ENCODE measurements around the gene TMEM220. TPM values are rescaled to one million over a fixed set of nuclear protein-coding genes. Genes with fewer than 3 reads are reported as not detected.

TMEM220 gene
- total and polyA plus RNA-seq, 9 of the 15 experiments (the other 6 are each of a cell fraction or from before 2014, with no cell fraction given): not detected

DNA sequence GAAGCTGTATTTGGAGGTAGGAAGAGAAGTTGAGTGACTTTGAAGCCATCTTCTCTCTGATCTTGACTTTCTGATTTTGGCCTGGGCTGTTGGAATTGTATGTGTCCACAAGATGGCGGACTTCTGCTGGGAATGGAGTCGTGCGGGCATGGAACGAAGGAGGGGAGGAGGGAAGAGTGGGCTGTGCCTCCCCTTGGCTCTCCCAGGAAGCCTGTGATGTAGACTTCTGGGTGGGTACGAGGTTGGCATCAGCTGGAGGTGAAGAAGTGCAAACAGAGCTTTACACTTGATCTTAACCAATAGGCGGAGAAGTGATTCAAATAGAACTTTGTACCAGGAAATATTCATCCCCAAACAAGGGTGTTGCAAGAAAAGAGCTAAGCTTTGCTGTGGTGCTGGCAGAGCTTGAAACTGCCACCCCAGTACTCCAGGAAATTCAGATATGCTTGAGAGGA is 7.4 kb upstream of the TMEM220 start (continued):
- TF ChIP-seq, protein P1, sequence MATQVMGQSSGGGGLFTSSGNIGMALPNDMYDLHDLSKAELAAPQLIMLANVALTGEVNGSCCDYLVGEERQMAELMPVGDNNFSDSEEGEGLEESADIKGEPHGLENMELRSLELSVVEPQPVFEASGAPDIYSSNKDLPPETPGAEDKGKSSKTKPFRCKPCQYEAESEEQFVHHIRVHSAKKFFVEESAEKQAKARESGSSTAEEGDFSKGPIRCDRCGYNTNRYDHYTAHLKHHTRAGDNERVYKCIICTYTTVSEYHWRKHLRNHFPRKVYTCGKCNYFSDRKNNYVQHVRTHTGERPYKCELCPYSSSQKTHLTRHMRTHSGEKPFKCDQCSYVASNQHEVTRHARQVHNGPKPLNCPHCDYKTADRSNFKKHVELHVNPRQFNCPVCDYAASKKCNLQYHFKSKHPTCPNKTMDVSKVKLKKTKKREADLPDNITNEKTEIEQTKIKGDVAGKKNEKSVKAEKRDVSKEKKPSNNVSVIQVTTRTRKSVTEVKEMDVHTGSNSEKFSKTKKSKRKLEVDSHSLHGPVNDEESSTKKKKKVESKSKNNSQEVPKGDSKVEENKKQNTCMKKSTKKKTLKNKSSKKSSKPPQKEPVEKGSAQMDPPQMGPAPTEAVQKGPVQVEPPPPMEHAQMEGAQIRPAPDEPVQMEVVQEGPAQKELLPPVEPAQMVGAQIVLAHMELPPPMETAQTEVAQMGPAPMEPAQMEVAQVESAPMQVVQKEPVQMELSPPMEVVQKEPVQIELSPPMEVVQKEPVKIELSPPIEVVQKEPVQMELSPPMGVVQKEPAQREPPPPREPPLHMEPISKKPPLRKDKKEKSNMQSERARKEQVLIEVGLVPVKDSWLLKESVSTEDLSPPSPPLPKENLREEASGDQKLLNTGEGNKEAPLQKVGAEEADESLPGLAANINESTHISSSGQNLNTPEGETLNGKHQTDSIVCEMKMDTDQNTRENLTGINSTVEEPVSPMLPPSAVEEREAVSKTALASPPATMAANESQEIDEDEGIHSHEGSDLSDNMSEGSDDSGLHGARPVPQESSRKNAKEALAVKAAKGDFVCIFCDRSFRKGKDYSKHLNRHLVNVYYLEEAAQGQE (IDR thresholded peaks at IDR 0.05; ENCODE audit: borderline replicate concordance): peak; percentile 43; the same call in 1 of the 2 replicates
- TF ChIP-seq, protein P1 (CRISPR knock-in tag; IDR thresholded peaks at IDR 0.05; ENCODE audit: low read depth): no peak
- TF ChIP-seq YY1 (IDR thresholded peaks at IDR 0.05; ENCODE audit: borderline replicate concordance in 1 of 3, control insufficient read depth in 1 of 3, extremely low read depth in 1 of 3, insufficient read depth in 3 of 3, insufficient read length in 1 of 3, insufficient replicate concordance in 2 of 3, low read depth in 1 of 3, low read length in 2 of 3) (peak in 1 of 3 experiments; percentile 22), SMC3 (conservative IDR thresholded peaks at IDR 0.05; ENCODE audit: insufficient read depth, low read depth, low read length) (peak; percentile 60), NR1H2 (CRISPR knock-in tag; IDR thresholded peaks at IDR 0.05) (no peak), MXI1 (IDR thresholded peaks at IDR 0.05; ENCODE audit: low read depth, low read length) (no peak)
- TF ChIP-seq, protein P2, sequence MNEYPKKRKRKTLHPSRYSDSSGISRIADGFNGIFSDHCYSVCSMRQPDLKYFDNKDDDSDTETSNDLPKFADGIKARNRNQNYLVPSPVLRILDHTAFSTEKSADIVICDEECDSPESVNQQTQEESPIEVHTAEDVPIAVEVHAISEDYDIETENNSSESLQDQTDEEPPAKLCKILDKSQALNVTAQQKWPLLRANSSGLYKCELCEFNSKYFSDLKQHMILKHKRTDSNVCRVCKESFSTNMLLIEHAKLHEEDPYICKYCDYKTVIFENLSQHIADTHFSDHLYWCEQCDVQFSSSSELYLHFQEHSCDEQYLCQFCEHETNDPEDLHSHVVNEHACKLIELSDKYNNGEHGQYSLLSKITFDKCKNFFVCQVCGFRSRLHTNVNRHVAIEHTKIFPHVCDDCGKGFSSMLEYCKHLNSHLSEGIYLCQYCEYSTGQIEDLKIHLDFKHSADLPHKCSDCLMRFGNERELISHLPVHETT (CRISPR knock-in tag; conservative IDR thresholded peaks at IDR 0.05 in 1 of 2, IDR thresholded peaks at IDR 0.05 in 1 of 2): no peak

All from K562 (cell line).